GF-D8 (cell line): Measurements from ENCODE around the gene SOD1.
"Not testable (repeated sequence)": the region's sequence is repeated elsewhere in the genome, so short reads cannot be mapped to it uniquely, and the experiment has no call there.

ENCODE experiments used
- DNase-seq: peaks from one replicate; lab custom pipeline; 2025; lab: John Stamatoyannopoulos, UW

SOD1 gene

DNA sequence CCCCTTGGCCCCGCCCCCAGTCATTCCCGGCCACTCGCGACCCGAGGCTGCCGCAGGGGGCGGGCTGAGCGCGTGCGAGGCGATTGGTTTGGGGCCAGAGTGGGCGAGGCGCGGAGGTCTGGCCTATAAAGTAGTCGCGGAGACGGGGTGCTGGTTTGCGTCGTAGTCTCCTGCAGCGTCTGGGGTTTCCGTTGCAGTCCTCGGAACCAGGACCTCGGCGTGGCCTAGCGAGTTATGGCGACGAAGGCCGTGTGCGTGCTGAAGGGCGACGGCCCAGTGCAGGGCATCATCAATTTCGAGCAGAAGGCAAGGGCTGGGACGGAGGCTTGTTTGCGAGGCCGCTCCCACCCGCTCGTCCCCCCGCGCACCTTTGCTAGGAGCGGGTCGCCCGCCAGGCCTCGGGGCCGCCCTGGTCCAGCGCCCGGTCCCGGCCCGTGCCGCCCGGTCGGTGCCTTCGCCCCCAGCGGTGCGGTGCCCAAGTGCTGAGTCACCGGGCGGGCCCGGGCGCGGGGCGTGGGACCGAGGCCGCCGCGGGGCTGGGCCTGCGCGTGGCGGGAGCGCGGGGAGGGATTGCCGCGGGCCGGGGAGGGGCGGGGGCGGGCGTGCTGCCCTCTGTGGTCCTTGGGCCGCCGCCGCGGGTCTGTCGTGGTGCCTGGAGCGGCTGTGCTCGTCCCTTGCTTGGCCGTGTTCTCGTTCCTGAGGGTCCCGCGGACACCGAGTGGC is at the start of gene SOD1:
SOD1 (plus strand) TSS at position 158 of the 723 bp plus-strand sequence; CDS start at position 235, 77 bp downstream.
- DNase-seq: peak; percentile 91

GRCh38 chr21:31611445-31611844 is 48.0 kb upstream of the SOD1 start:
- no peak for DNase-seq

GRCh38 chr21:31612894-31613785 is 46.4 kb upstream of the SOD1 start:
- DNase-seq: no peak

GRCh38 chr21:31614705-31615104 is 44.8 kb upstream of the SOD1 start:
- no peak for DNase-seq

DNA sequence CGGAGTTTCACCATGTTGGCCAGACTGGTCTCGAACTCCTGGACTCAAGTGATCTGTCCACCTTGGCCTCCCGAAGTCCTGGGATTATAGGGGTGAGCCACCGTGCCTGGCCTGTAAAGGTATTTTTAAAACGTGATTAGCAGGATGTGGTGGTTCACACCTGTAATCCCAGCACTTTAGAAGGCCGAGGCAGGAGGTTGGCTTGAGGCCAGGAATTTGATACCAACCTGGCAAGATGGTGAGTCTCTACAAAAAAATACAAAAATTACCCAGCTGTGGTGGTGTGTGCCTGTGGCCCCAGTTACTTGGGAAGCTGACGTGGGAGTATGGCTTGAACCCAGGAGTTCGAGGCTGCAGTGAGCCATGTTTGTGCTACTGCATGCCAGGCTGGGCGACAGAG is 43.3 kb upstream of the SOD1 start:
- no peak for DNase-seq

DNA sequence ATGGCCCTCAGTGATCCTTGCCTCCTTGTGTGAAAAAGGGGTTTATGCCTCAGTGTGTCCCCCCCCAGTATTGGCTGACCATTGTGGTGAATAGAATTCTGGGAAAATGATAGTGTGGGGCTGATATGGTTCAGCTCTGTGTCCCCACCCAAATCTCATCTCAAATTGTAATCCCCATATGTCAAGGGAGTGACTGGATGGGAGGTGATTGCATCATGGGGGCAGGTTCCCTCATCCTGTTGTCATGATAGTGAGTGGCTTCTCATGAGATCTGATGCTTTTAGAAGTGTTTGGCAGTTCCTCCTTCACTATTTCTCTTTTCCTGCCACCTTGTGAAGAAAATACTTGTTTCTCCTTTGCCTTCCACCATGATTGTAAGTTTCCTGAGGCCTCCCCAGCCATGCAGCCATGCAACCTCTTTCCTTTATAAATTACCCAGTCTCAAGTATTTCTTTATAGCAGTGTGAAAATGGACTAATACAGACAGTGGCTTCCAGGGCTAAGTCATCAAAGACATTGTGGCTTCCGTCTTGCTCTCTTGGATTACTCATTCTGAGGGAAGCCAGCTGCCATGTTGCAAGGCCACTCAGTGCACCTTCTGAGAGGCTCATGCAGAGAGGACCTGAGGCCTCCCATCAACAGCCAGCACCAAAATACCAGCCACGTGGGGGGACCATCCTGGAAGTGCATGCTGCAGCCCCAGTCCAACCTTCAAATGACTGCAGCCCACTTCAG is 40.6 kb upstream of the SOD1 start:
- DNase-seq: no peak

- no peak for DNase-seq
These were observed 37.1 kb upstream of the SOD1 start for GRCh38 chr21:31622397-31622796.

DNA sequence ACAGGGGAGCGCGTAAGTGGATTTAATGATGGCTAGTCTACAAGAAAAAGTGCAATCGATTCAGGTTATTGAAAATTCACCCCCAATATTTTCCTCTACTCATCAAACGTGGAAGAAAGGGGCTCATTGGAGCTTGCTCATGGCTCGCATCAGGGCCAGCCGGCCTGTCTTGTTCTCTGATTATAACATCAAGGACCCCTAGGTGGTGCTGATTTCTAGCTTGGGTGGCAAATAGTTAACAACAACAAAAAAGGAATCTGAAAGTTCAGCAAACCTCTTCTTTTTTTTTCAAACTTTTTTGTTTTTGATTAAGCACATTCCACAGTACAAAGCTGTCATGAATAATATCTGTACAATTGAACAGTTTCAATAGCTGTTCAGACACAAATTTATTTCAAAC is 35.8 kb upstream of the SOD1 start:
- no peak for DNase-seq

- no peak for DNase-seq
These were observed 35.3 kb upstream of the SOD1 start for GRCh38 chr21:31624181-31624580.

DNA sequence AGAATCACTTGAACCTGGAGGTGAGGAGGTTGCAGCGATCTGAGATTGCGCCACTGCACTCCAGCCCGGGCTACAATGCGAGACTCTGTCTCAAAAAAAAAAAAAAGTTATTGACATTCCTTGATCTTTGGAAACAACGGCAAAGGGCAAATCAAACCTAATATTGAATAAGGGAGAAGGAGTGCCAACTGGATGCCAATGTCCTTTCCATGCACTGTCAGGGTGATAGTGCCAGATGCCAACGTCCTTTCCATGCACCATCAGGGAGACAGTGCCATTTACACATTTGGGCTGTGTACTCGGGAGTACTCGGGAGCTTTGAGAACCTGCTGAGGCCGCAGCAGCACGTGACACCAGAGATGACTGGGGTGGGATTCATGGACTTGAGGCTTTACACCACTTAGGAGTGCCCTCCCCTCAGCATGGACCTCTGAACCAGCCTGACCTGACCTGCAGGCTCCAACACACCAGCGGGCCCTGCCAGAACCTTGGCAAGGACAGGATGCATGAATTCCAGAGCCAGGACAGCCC is 34.5 kb upstream of the SOD1 start:
- DNase-seq: no peak

GRCh38 chr21:31629972-31630711 is 29.4 kb upstream of the SOD1 start:
- DNase-seq: no peak

DNA sequence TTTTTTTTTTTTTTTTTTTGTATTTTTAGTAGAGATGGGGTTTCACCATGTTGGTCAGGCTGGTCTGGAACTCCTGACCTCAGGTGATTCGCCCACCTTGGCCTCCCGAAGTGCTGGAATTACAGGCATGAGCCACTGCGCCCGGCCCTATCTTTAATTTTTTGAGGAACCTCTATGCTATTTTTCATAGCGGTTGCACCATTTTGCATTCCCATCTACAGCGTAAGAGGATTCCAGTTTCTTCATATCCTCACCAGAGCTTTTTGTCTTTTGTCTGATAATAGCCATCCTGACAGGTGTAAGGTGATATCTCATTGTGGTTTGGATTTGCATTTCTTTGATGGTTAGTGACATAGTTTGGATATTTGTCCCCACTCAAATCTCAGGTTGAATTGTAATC is 27.6 kb upstream of the SOD1 start:
- DNase-seq: not testable (repeated sequence)

DNA sequence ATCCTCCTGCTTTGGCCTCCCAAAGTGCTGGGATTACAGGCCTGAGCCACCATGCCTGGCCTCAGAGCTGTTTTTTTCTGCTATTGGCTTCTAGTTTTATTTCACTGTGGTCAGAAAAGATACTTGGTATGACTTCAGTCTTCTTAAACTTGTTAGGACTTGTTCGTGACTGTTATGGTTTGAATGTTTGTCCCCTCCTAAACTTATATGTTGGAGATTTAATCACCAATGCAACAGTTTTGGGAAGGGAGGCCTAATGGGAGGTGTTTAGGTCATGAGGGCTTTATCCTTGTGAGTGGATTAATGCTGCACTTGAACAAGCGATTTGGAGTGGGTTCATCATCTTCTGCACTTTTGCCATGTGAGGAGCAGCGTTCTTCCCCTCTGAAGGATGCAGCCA is 24.5 kb upstream of the SOD1 start:
- DNase-seq: no peak

GRCh38 chr21:31636874-31637273 is 22.6 kb upstream of the SOD1 start:
- no peak for DNase-seq

DNA sequence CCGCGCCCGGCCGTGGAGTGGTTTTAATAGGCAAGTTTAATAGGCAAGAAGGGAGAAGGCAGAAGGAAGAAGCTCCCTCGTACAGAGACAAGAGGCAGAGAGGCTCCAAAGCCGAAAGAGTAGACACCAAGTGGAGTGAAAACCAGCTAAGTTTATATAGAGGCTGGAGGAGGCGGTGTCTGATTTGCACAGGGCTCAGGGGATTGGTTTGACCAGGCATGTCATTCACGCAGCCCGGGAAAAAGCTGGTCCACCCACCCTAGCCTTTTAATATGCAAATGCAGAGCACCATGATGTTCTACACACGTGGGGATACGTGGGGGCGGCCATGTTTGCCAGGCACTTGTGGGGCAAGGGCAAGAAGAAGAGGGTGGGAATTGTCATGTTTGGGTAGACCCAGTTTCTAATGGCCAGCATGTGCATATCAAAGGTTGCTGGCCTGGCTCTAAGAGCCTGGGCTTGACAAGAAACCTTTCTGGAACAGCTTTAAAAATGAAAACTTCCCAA is 18.0 kb upstream of the SOD1 start:
- DNase-seq: no peak

DNA sequence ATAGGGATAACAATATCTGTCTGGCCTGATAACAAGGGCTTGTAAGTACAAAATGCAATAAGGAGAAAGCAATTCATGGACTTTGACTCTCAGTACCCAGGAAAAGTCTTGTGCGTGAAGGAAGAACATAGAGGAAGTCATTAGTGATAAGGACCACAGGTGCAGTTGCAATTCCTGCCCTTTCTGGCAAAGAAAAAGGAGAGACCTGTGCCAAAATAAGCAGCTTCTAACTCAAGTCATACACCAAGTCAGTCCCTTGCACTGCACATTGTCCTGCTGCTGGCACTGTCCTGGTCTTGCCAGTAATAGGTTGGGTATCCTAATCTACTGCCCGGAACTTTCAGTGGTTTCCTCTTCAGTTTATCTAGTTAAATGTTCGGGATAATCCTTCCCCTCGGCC is 14.8 kb upstream of the SOD1 start:
- DNase-seq: no peak

GRCh38 chr21:31647650-31648049 is 11.8 kb upstream of the SOD1 start:
- no peak for DNase-seq

GRCh38 chr21:31650930-31651329 is 8.6 kb upstream of the SOD1 start:
- no peak for DNase-seq

DNA sequence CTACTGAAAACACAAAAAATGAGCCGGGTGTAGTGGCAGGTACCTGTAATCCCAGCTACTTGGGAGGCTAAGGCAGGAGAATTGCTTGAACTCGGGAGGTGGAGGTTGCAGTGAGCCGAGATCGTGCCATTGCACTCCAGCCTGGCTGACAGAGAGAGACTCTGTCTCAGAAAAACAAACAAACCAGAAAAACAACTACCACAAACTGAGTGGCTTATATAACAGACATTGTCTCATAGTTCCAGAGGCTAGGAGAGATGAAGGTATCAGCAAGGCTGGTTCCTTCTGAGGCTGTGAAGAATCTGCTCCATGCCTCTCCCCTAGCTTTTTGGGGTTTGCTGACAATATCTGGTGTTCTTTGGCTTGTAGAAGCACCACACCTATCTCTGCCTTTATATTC is 8.0 kb upstream of the SOD1 start:
- DNase-seq: not testable (repeated sequence)

GRCh38 chr21:31654340-31654739 is 5.2 kb upstream of the SOD1 start:
- no peak for DNase-seq

GRCh38 chr21:31654821-31655580 is 4.5 kb upstream of the SOD1 start:
- DNase-seq: not testable (repeated sequence)
